22Rv1 (cell line): ENCODE measurements around the gene FKRP.

Experiments
- H3K27ac ChIP-seq: fragments of 450-650 bp; 2 replicates; pipeline ENCODE4 v1.5.1; 2017
- CTCF ChIP-seq: fragments of 450-650 bp; IDR thresholded peaks from 2 replicates; pipeline ENCODE4 v1.5.1; 2017; ENCODE audit warnings: mild to moderate bottlenecking
- ZFX ChIP-seq: fragments of 450-650 bp; IDR thresholded peaks from 2 replicates; pipeline ENCODE4 v1.6.1; 2017; ENCODE audit warnings: antibody characterized with exemption, borderline replicate concordance

The FKRP gene

DNA sequence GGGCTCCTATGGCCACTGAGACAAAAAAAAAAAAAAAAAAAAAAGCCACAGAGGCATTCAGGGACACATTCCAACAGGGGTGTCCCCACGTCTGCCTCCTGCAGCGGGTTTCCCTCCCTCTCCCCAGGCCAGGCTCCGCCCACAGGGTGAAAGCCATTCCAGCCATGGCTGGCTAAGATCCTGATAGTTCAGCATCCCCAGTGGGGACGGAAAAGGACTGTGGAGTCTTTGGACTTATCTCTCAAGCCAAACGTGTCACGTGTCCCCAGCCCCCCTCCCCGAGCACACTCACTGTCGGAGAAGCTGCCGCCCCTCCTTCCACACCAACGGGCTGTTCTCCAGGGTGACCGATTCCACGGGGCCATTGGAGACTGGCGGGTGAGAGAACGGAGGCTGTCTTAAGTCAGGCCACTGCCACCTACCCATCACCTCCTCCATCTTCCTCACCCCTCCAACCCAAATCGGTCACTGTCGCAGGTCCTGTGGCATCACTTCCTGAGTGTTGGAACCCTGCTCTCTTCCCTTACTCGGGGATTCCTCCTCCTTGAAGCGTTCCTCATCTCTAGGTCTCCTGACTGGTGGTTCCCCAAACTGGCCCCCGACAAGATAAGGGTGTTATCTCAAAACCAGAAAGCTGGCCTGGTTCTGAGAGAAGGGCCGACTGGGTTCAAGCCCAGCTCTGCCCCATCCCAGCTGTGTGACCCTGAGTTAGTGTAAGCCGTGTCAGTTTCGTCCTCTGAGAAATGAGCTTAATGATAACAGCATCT is 9.1 kb upstream of the FKRP start:
- no peak for TF ChIP-seq ZFX
- TF ChIP-seq CTCF, result no peak
- no peak overlapping the region for H3K27ac ChIP-seq

- TF ChIP-seq ZFX, result no peak
- TF ChIP-seq CTCF, result no peak
- H3K27ac ChIP-seq, result no peak overlapping the region
These were observed 8.6 kb upstream of the FKRP start for GRCh38 chr19:46737298-46737654.

- TF ChIP-seq CTCF (no peak), ZFX (no peak)
- no peak overlapping the region for H3K27ac ChIP-seq
These were observed 8.1 kb upstream of the FKRP start for GRCh38 chr19:46737761-46738171.

- H3K27ac ChIP-seq, result no peak overlapping the region
- TF ChIP-seq ZFX (no peak), CTCF (no peak)
These were observed 6.5 kb upstream of the FKRP start for GRCh38 chr19:46739290-46739771.

DNA sequence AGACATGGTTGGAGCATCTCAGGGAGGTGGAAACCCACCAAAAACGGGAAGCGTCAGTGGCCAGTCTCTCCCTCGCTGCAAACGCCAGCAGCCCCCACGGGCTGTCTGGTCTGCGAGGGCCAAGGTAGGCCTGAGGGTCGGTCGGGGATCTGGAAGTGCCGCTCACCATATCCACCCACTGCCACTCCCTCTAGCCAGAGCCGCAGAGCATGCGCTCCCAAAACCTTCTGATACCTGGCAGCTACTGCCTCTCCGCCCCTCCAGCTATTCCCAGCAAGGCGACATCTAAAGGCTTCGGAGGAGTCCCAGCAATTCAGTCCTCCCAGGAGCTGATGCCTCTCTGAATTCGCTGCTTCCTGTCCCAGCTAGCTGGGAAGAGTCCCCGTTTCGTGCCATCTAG is 4.4 kb upstream of the FKRP start:
- TF ChIP-seq ZFX, result no peak
- TF ChIP-seq CTCF, result no peak
- H3K27ac ChIP-seq, result no peak overlapping the region

DNA sequence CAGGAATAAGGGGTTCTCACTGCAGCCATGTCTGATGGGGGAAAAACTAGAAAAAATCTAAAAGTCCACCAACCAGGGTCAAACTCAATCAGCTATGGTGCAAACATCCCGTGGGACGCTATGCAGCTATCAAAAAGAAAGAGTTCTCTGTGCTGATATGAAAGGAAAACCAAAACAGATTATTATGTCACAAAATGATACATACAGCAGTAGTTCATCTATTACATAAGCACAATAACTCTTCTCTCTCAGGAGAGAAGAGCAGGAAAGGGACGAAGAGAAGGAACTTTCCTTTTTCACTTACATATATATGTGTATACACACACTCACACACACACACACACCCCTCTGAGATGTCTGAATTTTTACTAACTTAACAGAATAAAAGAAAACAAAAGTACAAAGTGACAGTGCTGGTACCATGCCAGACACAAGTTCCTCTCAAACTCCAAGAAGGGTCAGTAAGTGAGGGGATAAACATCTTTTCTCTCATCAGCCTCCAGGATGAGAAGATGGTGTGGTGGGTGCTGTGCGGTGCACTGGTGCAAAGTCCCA is 2.9 kb upstream of the FKRP start:
- H3K27ac ChIP-seq, result no peak overlapping the region
- no peak for TF ChIP-seq CTCF
- no peak for TF ChIP-seq ZFX

- TF ChIP-seq CTCF (no peak), ZFX (no peak)
- H3K27ac ChIP-seq, result no peak overlapping the region
These were observed 1.7 kb upstream of the FKRP start for GRCh38 chr19:46744005-46744691.
